ENCODE measurements around the gene RAPGEF1. TPM values are rescaled to one million over a fixed set of nuclear protein-coding genes. Genes with fewer than 3 reads are reported as not detected.

Gene RAPGEF1
- total RNA-seq, 1 experiment from 2014 or later = 55.6 TPM

GRCh38 chr9:131593091-131593820, 146.6 kb downstream of the RAPGEF1 start:
- Histone ChIP-seq H2BK15ac (ENCODE audit: low read depth, low read length) (no peak overlapping the region), H3K9me3 (ENCODE audit: control insufficient read depth, low read depth, low read length) (no peaks in the 10 kb centered on the region), H3K79me2 (ENCODE audit: insufficient read depth, low read length) (no peaks in the 10 kb centered on the region), H3K23me2 (ENCODE audit: insufficient read length, low read depth, low read length, poor library complexity, severe bottlenecking) (no peaks in the 10 kb centered on the region), H3K9ac (ENCODE audit: extremely low read depth, insufficient read length, low read length) (no peak overlapping the region), H2AFZ (ENCODE audit: low read length) (no peak overlapping the region), H3K14ac (ENCODE audit: insufficient read depth, low read length) (no peak overlapping the region), H2BK120ac (ENCODE audit: low read depth, low read length, poor library complexity, severe bottlenecking) (no peak overlapping the region), H3T11ph (ENCODE audit: low read length) (no peak overlapping the region), H3K4me1 (ENCODE audit: insufficient read depth, low read length) (no peaks in the 10 kb centered on the region), H3K27me3 (ENCODE audit: insufficient read depth, low read length) (no peaks in the 10 kb centered on the region), H3K79me1 (ENCODE audit: insufficient read depth, low read depth, low read length, poor library complexity, severe bottlenecking) (no peaks in the 10 kb centered on the region), H2BK12ac (ENCODE audit: insufficient read length, low read depth, low read length) (no peak overlapping the region), H3K23ac (ENCODE audit: insufficient read length, low read depth, low read length) (no peak overlapping the region), H3K4ac (ENCODE audit: low read depth, low read length) (no peak overlapping the region), H4K8ac (replicated peaks; ENCODE audit: insufficient read length, low read depth, low read length) (no peak overlapping the region), H2BK5ac (ENCODE audit: insufficient read length, low read length) (no peak overlapping the region), H3K56ac (ENCODE audit: insufficient read length, low read depth, low read length) (no peak overlapping the region), H3K27ac (ENCODE audit: insufficient read length, low read depth, low read length) (no peak overlapping the region), H2AK5ac (ENCODE audit: insufficient read length, low read length) (no peak overlapping the region), H4K5ac (ENCODE audit: insufficient read length, low read depth, low read length) (no peak overlapping the region), H4K91ac (ENCODE audit: insufficient read length, low read depth, low read length) (no peak overlapping the region), H2BK20ac (ENCODE audit: low read depth, low read length, poor library complexity, severe bottlenecking) (no peak overlapping the region), H3K18ac (ENCODE audit: insufficient read length, low read depth, low read length) (no peak overlapping the region), H3K4me2 (ENCODE audit: insufficient read depth, insufficient read length, low read length) (no peak overlapping the region), H4K20me1 (ENCODE audit: control insufficient read depth, insufficient read depth, insufficient read length) (no peaks in the 10 kb centered on the region)
- DNase-seq = no peak
- H3K36me3 Mint-ChIP-seq (ENCODE audit: insufficient read depth in 1 of 3, low read depth in 3 of 3) = peaks cover 4 to 36% (median 28%) of the 10 kb centered on the region in 3 experiments; a peak in 6 of 7 replicates
- H3K9me3 Mint-ChIP-seq = no peaks in the 10 kb centered on the region
- no CpG with 5 or more reads among the region's 15 CpGs for WGBS (ENCODE audit: extremely low coverage, insufficient read length, low lambda C conversion rate)
- H3K4me1 Mint-ChIP-seq = peaks cover 0 to 2% of the 10 kb centered on the region in 2 experiments; a peak in 2 of 4 replicates
- peak overlapping the region in 1 of 3 experiments; percentile 68; a peak in 1 of 7 replicates for H3K27ac Mint-ChIP-seq
- H3K27me3 Mint-ChIP-seq (ENCODE audit: low read depth) = no peaks in the 10 kb centered on the region
- no peak overlapping the region for H3K4me3 Mint-ChIP-seq
- no peak for TF ChIP-seq CTCF (conservative IDR thresholded peaks at IDR 0.05)

All from H9 (cell line).